H9 (cell line): ENCODE data around the gene TGFBR1. TPM values are rescaled to one million over a fixed set of nuclear protein-coding genes. Genes with fewer than 3 reads are reported as not detected.

Source experiments
- DNase-seq: peaks from one replicate; pipeline ENCODE4 v3.0.0-alpha.2; 2017
- H2AFZ ChIP-seq: one replicate; pipeline ENCODE4 v1.6.1; 2013; ENCODE audit warnings: mild to moderate bottlenecking, low read length, control low read depth, moderate library complexity
- H2AK5ac ChIP-seq: 2 replicates; pipeline ENCODE4 v1.6.1; 2013; ENCODE audit warnings: low read length, control low read depth, mixed read lengths; ENCODE audit not compliant: insufficient read length
- H2BK120ac ChIP-seq: one replicate; pipeline ENCODE4 v1.6.1; 2013; ENCODE audit warnings: low read depth, mild to moderate bottlenecking, low read length, control low read depth, inconsistent platforms; ENCODE audit not compliant: poor library complexity, severe bottlenecking
- H2BK12ac ChIP-seq: 2 replicates; pipeline ENCODE4 v1.6.1; 2013; ENCODE audit warnings: low read length, control low read depth, mixed read lengths, low read depth; ENCODE audit not compliant: insufficient read length
- H2BK15ac ChIP-seq: 2 replicates; pipeline ENCODE4 v1.6.1; 2013; ENCODE audit warnings: low read depth, low read length, control low read depth
- H2BK20ac ChIP-seq: one replicate; pipeline ENCODE4 v1.6.1; 2013; ENCODE audit warnings: low read depth, mild to moderate bottlenecking, low read length, control low read depth, inconsistent platforms; ENCODE audit not compliant: poor library complexity, severe bottlenecking
- H2BK5ac ChIP-seq: 2 replicates; pipeline ENCODE4 v1.6.1; 2013; ENCODE audit warnings: low read length, control low read depth, mixed read lengths; ENCODE audit not compliant: insufficient read length
- H3K14ac ChIP-seq: 2 replicates; pipeline ENCODE4 v1.6.1; 2013; ENCODE audit warnings: low read length, control low read depth; ENCODE audit not compliant: insufficient read depth
- H3K18ac ChIP-seq: 2 replicates; pipeline ENCODE4 v1.6.1; 2013; ENCODE audit warnings: low read depth, mild to moderate bottlenecking, mixed read lengths, low read length, control low read depth; ENCODE audit not compliant: insufficient read length
- H3K23ac ChIP-seq: 2 replicates; pipeline ENCODE4 v1.6.1; 2013; ENCODE audit warnings: low read length, control low read depth, mixed read lengths, low read depth; ENCODE audit not compliant: insufficient read length
- H3K23me2 ChIP-seq: 2 replicates; pipeline ENCODE4 v1.6.1; 2013; ENCODE audit warnings: low read depth, mild to moderate bottlenecking, mixed read lengths, low read length, control low read depth; ENCODE audit not compliant: insufficient read length, poor library complexity, severe bottlenecking
- H3K27ac ChIP-seq: 2 replicates; pipeline ENCODE4 v1.5.1; 2013; ENCODE audit warnings: low read length, control low read depth, mixed read lengths, low read depth; ENCODE audit not compliant: insufficient read length
- H3K27me3 ChIP-seq: 2 replicates; pipeline ENCODE4 v1.6.1; 2013; ENCODE audit warnings: low read length, control low read depth, inconsistent platforms; ENCODE audit not compliant: insufficient read depth
- H3K4ac ChIP-seq: 2 replicates; pipeline ENCODE4 v1.6.1; 2013; ENCODE audit warnings: low read depth, mild to moderate bottlenecking, control low read depth, inconsistent platforms, low read length, moderate library complexity
- H3K4me1 ChIP-seq: 2 replicates; pipeline ENCODE4 v1.6.1; 2013; ENCODE audit warnings: low read length, control low read depth, inconsistent platforms; ENCODE audit not compliant: insufficient read depth
- H3K4me2 ChIP-seq: 2 replicates; pipeline ENCODE4 v1.6.1; 2013; ENCODE audit warnings: low read length, control low read depth, mixed read lengths; ENCODE audit not compliant: insufficient read length, insufficient read depth
- H3K56ac ChIP-seq: 2 replicates; pipeline ENCODE4 v1.6.1; 2013; ENCODE audit warnings: low read depth, mild to moderate bottlenecking, mixed read lengths, low read length, control low read depth; ENCODE audit not compliant: insufficient read length
- H3K79me1 ChIP-seq: 2 replicates; pipeline ENCODE4 v1.6.1; 2013; ENCODE audit warnings: low read depth, mild to moderate bottlenecking, moderate library complexity, low read length, control low read depth, inconsistent platforms; ENCODE audit not compliant: insufficient read depth, poor library complexity, severe bottlenecking
- H3K79me2 ChIP-seq: 2 replicates; pipeline ENCODE4 v1.6.1; 2013; ENCODE audit warnings: low read length, control low read depth, inconsistent platforms; ENCODE audit not compliant: insufficient read depth
- H3K9ac ChIP-seq: 2 replicates; pipeline ENCODE4 v1.6.1; 2013; ENCODE audit warnings: low read length, control low read depth, mixed read lengths; ENCODE audit not compliant: insufficient read length; ENCODE audit errors: extremely low read depth
- H3K9me3 ChIP-seq: one replicate; pipeline ENCODE4 v1.6.1; 2013; ENCODE audit warnings: low read depth, low read length, inconsistent platforms; ENCODE audit not compliant: control insufficient read depth
- H3T11ph ChIP-seq: one replicate; pipeline ENCODE4 v1.6.1; 2013; ENCODE audit warnings: mild to moderate bottlenecking, low read length, control low read depth, inconsistent platforms
- H4K20me1 ChIP-seq: one replicate; pipeline ENCODE4 v1.6.1; 2013; ENCODE audit not compliant: control insufficient read depth, insufficient read length, insufficient read depth
- H4K5ac ChIP-seq: 2 replicates; pipeline ENCODE4 v1.6.1; 2013; ENCODE audit warnings: low read depth, mild to moderate bottlenecking, mixed read lengths, low read length, control low read depth; ENCODE audit not compliant: insufficient read length
- H4K8ac ChIP-seq: replicated peaks from 2 replicates; pipeline ENCODE4 v1.6.1; 2013; ENCODE audit warnings: low read length, control low read depth, mixed read lengths, low read depth; ENCODE audit not compliant: insufficient read length
- H4K91ac ChIP-seq: 2 replicates; pipeline ENCODE4 v1.6.1; 2013; ENCODE audit warnings: low read depth, mild to moderate bottlenecking, moderate library complexity, mixed read lengths, low read length, control low read depth; ENCODE audit not compliant: insufficient read length
- H3K27ac Mint-ChIP-seq, 3 experiments: 2 replicates in 2 of 3; 3 replicates in 1 of 3; pipeline ENCODE4 v1.8.0; 2020 to 2021; ENCODE audit warnings: mixed read lengths in 3 of 3, mild to moderate bottlenecking in 1 of 3, moderate library complexity in 1 of 3
- H3K27me3 Mint-ChIP-seq: 2 replicates; pipeline ENCODE4 v1.8.0; 2021; ENCODE audit warnings: low read depth, mild to moderate bottlenecking, moderate library complexity, mixed read lengths
- H3K36me3 Mint-ChIP-seq, 3 experiments: 2 replicates in 2 of 3; 3 replicates in 1 of 3; pipeline ENCODE4 v1.8.0; 2020 to 2021; ENCODE audit warnings: low read depth in 3 of 3, mixed read lengths in 3 of 3; ENCODE audit not compliant: insufficient read depth in 1 of 3
- H3K4me1 Mint-ChIP-seq, 2 experiments: 2 replicates each; pipeline ENCODE4 v1.8.0; 2020; ENCODE audit warnings: mixed read lengths in 2 of 2
- H3K4me3 Mint-ChIP-seq, 2 experiments: 2 replicates in 1 of 2; 3 replicates in 1 of 2; pipeline ENCODE4 v1.8.0; 2020 to 2021; ENCODE audit warnings: mild to moderate bottlenecking in 2 of 2, mixed read lengths in 2 of 2, moderate library complexity in 1 of 2
- H3K9me3 Mint-ChIP-seq, 2 experiments: 2 replicates in 1 of 2; 3 replicates in 1 of 2; pipeline ENCODE4 v1.8.0; 2020; ENCODE audit warnings: mild to moderate bottlenecking in 2 of 2, mixed read lengths in 2 of 2, moderate library complexity in 1 of 2
- CTCF ChIP-seq: fragments of 200-600 bp; sonication (generic); conservative IDR thresholded peaks from 3 replicates; pipeline ENCODE4 v1.8.0; 2021; ENCODE audit warnings: antibody characterized with exemption, mild to moderate bottlenecking
- WGBS: extraction: QIAGEN DNeasy Blood & Tissue Kit; methylation state at CpG from one replicate; pipeline ENCODE4 v1.1.7; 2013; ENCODE audit warnings: missing lambda C conversion rate, low lambda C conversion rate, mixed read lengths; ENCODE audit not compliant: insufficient read length; ENCODE audit errors: extremely low coverage; 5-methylcytosine and 5-hydroxymethylcytosine counted together
- total RNA-seq: library from RNA; stranded (reverse); gene quantifications from 2 replicates; pipeline ENCODE4 v1.2.1, GENCODE V29; 2021

The TGFBR1 gene
- total RNA-seq, 1 experiment from 2014 or later: 59.3 TPM

DNA sequence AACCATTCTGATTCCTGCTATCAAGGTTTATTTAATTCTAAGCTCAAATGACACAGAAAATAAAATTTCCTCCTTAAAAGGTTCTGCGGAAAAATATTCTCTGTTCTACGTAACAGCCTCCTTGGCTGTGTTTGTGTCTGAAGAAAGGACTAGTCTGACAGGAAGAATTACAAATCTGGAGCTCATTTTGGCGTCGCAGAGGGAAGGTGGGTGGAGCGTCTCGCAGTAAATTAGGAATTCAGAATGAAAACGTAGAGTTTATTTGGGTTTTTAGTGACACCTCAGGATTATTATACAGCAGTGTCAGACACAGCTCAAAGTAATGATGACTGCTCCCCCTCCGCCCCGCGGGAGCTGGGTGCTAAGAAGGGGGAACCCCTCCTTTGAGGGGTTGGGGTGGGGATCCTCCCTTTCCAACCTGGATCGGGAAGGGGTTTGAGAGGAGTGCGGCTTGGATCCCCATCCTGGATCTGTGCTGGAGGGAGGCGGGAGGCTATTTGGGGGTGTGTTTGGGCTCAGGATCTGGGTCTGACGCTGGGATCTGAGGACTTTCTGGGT, 933 bp upstream of the TGFBR1 start:
- Histone ChIP-seq H3K23ac (no peak overlapping the region), H4K8ac (no peak overlapping the region), H3K4me2 (peak overlapping the region; percentile 99), H2BK20ac (no peak overlapping the region), H2BK15ac (no peak overlapping the region), H3K18ac (no peak overlapping the region), H3K4me1 (no peaks in the 10 kb centered on the region), H3K79me2 (peaks cover 18% of the 10 kb centered on the region; the same call in 1 of the 2 replicates), H3T11ph (no peak overlapping the region), H4K5ac (no peak overlapping the region), H2BK120ac (no peak overlapping the region), H4K20me1 (no peaks in the 10 kb centered on the region), H3K27me3 (no peaks in the 10 kb centered on the region), H3K27ac (no peak overlapping the region), H4K91ac (no peak overlapping the region), H3K56ac (no peak overlapping the region), H3K4ac (no peak overlapping the region), H3K9ac (peak overlapping the region; percentile 56), H2AK5ac (no peak overlapping the region), H3K14ac (no peak overlapping the region), H2BK12ac (no peak overlapping the region), H3K23me2 (peaks cover 14% of the 10 kb centered on the region), H3K9me3 (no peaks in the 10 kb centered on the region), H2BK5ac (no peak overlapping the region), H3K79me1 (peaks cover 2% of the 10 kb centered on the region), H2AFZ (peak overlapping the region; percentile 60)
- Mint-ChIP-seq H3K36me3 (peaks cover 0 to 1% (median 0%) of the 10 kb centered on the region in 3 experiments; a peak in 1 of 7 replicates), H3K4me1 (peaks cover 35 to 36% of the 10 kb centered on the region in 2 experiments), H3K27me3 (peaks cover 21% of the 10 kb centered on the region), H3K4me3 (peak overlapping the region; percentile 79 to 90), H3K27ac (peak overlapping the region; percentile 45 to 77 (median 55); a peak in 2 of 7 replicates), H3K9me3 (peaks cover 0 to 10% of the 10 kb centered on the region in 2 experiments; a peak in 2 of 5 replicates)
- no CpG with 5 or more reads among the region's 14 CpGs for WGBS
- TF ChIP-seq CTCF: no peak
- DNase-seq: no peak
